Gastrocnemius medialis (tissue), 4 donors: ENCODE data around the gene IFRD2. TPM values are rescaled to one million over a fixed set of nuclear protein-coding genes. Genes with fewer than 3 reads are reported as not detected.
A peak's percentile ranks its signal among the peaks of the same experiment; 100 is the strongest.
"Not testable (repeated sequence)": the region's sequence is repeated elsewhere in the genome, so short reads cannot be mapped to it uniquely, and the experiment has no call there.

Source experiments
- ATAC-seq, 2 donors: fragments of 150-250 bp; one replicate each; pipeline ENCODE4 v1.9.1; 2016
- DNase-seq, 2 donors: peaks; one replicate each; pipeline ENCODE4 v3.0.0-alpha.2; 2019
- H3K27ac ChIP-seq, 4 donors: fragments of 200-600 bp; sonication (generic); 1 replicate in 1 of 4; 2 replicates in 3 of 4; pipeline ENCODE4 v1.5.1; 2016 to 2018; ENCODE audit warnings: mild to moderate bottlenecking in 2 of 4, moderate library complexity in 1 of 4
- H3K27me3 ChIP-seq, 3 donors: fragments of 200-600 bp; sonication (generic) in 2 of 3; 1 replicate in 1 of 3; 2 replicates in 2 of 3; pipeline versions ENCODE4 v1.5.1 to v1.6.0; 2016 to 2019; ENCODE audit warnings: mild to moderate bottlenecking in 1 of 3, moderate library complexity in 1 of 3
- H3K36me3 ChIP-seq, 2 donors: fragments of 200-600 bp; sonication (generic) in 1 of 2; one replicate each; pipeline ENCODE4 v1.5.1; 2017 to 2018
- H3K4me1 ChIP-seq, 2 donors: fragments of 200-600 bp; sonication (generic) in 1 of 2; one replicate each; pipeline ENCODE4 v1.5.1; 2016 to 2017; ENCODE audit warnings: mild to moderate bottlenecking in 2 of 2
- H3K4me3 ChIP-seq, 4 donors: fragments of 200-600 bp; sonication (generic) in 3 of 4; 1 replicate in 1 of 4; 2 replicates in 3 of 4; pipeline ENCODE4 v1.5.1; 2016 to 2019; ENCODE audit warnings: mild to moderate bottlenecking in 2 of 4
- H3K9me3 ChIP-seq, 3 donors: fragments of 200-600 bp; sonication (generic) in 2 of 3; 1 replicate in 1 of 3; 2 replicates in 2 of 3; pipeline ENCODE4 v1.5.1; 2016 to 2019
- CTCF ChIP-seq, 5 experiments: fragments of 450-650 bp in 3 of 5; fragments of 200-600 bp in 2 of 5; sonication (generic) in 2 of 5; IDR thresholded peaks in 4 of 5; conservative IDR thresholded peaks in 1 of 5; 1 replicate in 4 of 5; 2 replicates in 1 of 5; pipeline ENCODE4 v1.5.1; 2016 to 2019; ENCODE audit warnings: antibody characterized with exemption in 5 of 5, mild to moderate bottlenecking in 3 of 5, moderate library complexity in 3 of 5
- POLR2A ChIP-seq, 2 donors: fragments of 450-650 bp; IDR thresholded peaks; one replicate each; pipeline ENCODE4 v1.6.1; 2017; ENCODE audit warnings: antibody characterized with exemption in 2 of 2, mild to moderate bottlenecking in 2 of 2, moderate library complexity in 2 of 2
- in situ Hi-C, 4 donors: fragments of 200-750 bp; cut with MboI; loops; one replicate each; pipeline versions ENCODE4 v1.15.0 to v1.8.0; 2017; ENCODE audit warnings: low sequenced_read_pairs in 4 of 4
- intact Hi-C: fragments of 100-400 bp; cut with DNase I; formaldehyde crosslinking; loops from one replicate; pipeline ENCODE4 v1.15.1; 2023; ENCODE audit warnings: low total_unique reads
- total RNA-seq, 4 donors: library from RNA; depleted of rRNA; stranded (reverse); fragments of >200 nt; gene quantifications; one replicate each; pipeline versions ENCODE4 v1.1.0 to v1.2.3, GENCODE V29; 2016

IFRD2 gene
- total RNA-seq, 4 donors from 2014 or later = 111 to 145 (median 127) TPM

GRCh38 chr3:50245251-50245745 lies 46.9 kb downstream of the IFRD2 start:
- peaks cover 71 to 91% of the 10 kb centered on the region in 2 donors for H3K4me1 ChIP-seq
- in situ Hi-C loops = no loop called here
- intact Hi-C loops = no loop called here

GRCh38 chr3:50244813-50245212 lies 47.4 kb downstream of the IFRD2 start:
- H3K36me3 ChIP-seq, H3K9me3 ChIP-seq, ATAC-seq, intact Hi-C loops, H3K27me3 ChIP-seq, in situ Hi-C loops, DNase-seq: not testable (repeated sequence)
- Histone ChIP-seq H3K4me3 (peak overlapping the region in 1 of 4 donors; percentile 57), H3K27ac (peak overlapping the region; percentile 80 to 96 (median 87)), H3K4me1 (peaks cover 71 to 91% of the 10 kb centered on the region in 2 donors)

More at GRCh38 chr3:50245251-50245745, 46.9 kb downstream of the IFRD2 start:
- ATAC-seq (no peak), DNase-seq (no peak)
- no peak for TF ChIP-seq POLR2A (IDR thresholded peaks at IDR 0.05)
- no peak for TF ChIP-seq CTCF (IDR thresholded peaks at IDR 0.05 in 4 of 5, conservative IDR thresholded peaks at IDR 0.05 in 1 of 5)
- Histone ChIP-seq H3K36me3 (no peaks in the 10 kb centered on the region), H3K27ac (peak overlapping the region; percentile 80 to 96 (median 87)), H3K4me3 (peak overlapping the region; percentile 57 to 64 (median 61)), H3K27me3 (no peaks in the 10 kb centered on the region), H3K9me3 (no peaks in the 10 kb centered on the region)

GRCh38 chr3:50243543-50243895 lies 48.7 kb downstream of the IFRD2 start:
- H3K27me3 ChIP-seq = no peaks in the 10 kb centered on the region
- no peak for DNase-seq
- intact Hi-C loops = no loop called here
- H3K27ac ChIP-seq = peak overlapping the region; percentile 87 to 96 (median 87)
- H3K4me3 ChIP-seq = peak overlapping the region in 1 of 4 donors; percentile 3
- ATAC-seq = no peak
- in situ Hi-C loops = no loop called here
- TF ChIP-seq POLR2A (IDR thresholded peaks at IDR 0.05) (no peak), CTCF (IDR thresholded peaks at IDR 0.05 in 4 of 5, conservative IDR thresholded peaks at IDR 0.05 in 1 of 5) (no peak)
- peaks cover 71 to 89% of the 10 kb centered on the region in 2 donors for H3K4me1 ChIP-seq
- H3K36me3 ChIP-seq = no peaks in the 10 kb centered on the region
- H3K9me3 ChIP-seq = no peaks in the 10 kb centered on the region

GRCh38 chr3:50242851-50243542 lies 49.2 kb downstream of the IFRD2 start:
- Histone ChIP-seq H3K4me3 (peak overlapping the region in 1 of 4 donors; percentile 3), H3K4me1 (peaks cover 71 to 89% of the 10 kb centered on the region in 2 donors), H3K27me3 (no peaks in the 10 kb centered on the region), H3K9me3 (no peaks in the 10 kb centered on the region), H3K36me3 (no peaks in the 10 kb centered on the region), H3K27ac (peak overlapping the region; percentile 87 to 96 (median 87))
- intact Hi-C loops = no loop called here
- DNase-seq (peak; percentile 49 to 58), ATAC-seq (no peak)
- in situ Hi-C loops = no loop called here
- TF ChIP-seq CTCF (IDR thresholded peaks at IDR 0.05 in 4 of 5, conservative IDR thresholded peaks at IDR 0.05 in 1 of 5) (no peak), POLR2A (IDR thresholded peaks at IDR 0.05) (no peak)

- ATAC-seq = no peak
- in situ Hi-C loops (no loop called here), intact Hi-C loops (no loop called here)
- no peaks in the 10 kb centered on the region for H3K27me3 ChIP-seq
- no peak for DNase-seq
- TF ChIP-seq POLR2A (IDR thresholded peaks at IDR 0.05) (no peak), CTCF (IDR thresholded peaks at IDR 0.05 in 4 of 5, conservative IDR thresholded peaks at IDR 0.05 in 1 of 5) (no peak)
- H3K4me3 ChIP-seq = peak overlapping the region in 1 of 4 donors; percentile 1
- peak overlapping the region; percentile 87 to 96 (median 87) for H3K27ac ChIP-seq
- H3K4me1 ChIP-seq = peaks cover 65 to 90% of the 10 kb centered on the region in 2 donors
- H3K9me3 ChIP-seq = no peaks in the 10 kb centered on the region
- no peaks in the 10 kb centered on the region for H3K36me3 ChIP-seq
Observed at GRCh38 chr3:50242381-50242770, 49.9 kb downstream of the IFRD2 start.
